Vagina (tissue), 2 donors: ENCODE data around the gene DGKD.

Source experiments
- CTCF ChIP-seq, 3 experiments: fragments of 450-650 bp in 2 of 3; fragments of 200-600 bp in 1 of 3; sonication (generic) in 1 of 3; IDR thresholded peaks; one replicate each; pipeline ENCODE4 v1.5.1; 2017 to 2019; ENCODE audit warnings: antibody characterized with exemption in 3 of 3, mild to moderate bottlenecking in 2 of 3, moderate library complexity in 2 of 3
- POLR2A ChIP-seq, 2 donors: fragments of 450-650 bp; IDR thresholded peaks; one replicate each; pipeline ENCODE4 v1.6.1; 2017; ENCODE audit warnings: antibody characterized with exemption in 2 of 2, mild to moderate bottlenecking in 2 of 2, moderate library complexity in 2 of 2

- TF ChIP-seq CTCF (IDR thresholded peaks at IDR 0.05) (no peak), POLR2A (IDR thresholded peaks at IDR 0.05) (no peak)
Measured at GRCh38 chr2:233444501-233444900, 90.2 kb downstream of the DGKD start.
